ENCODE results near the gene RBMS3.
"Not testable (repeated sequence)": the region's sequence is repeated elsewhere in the genome, so short reads cannot be mapped to it uniquely, and the experiment has no call there.

Gene RBMS3

DNA sequence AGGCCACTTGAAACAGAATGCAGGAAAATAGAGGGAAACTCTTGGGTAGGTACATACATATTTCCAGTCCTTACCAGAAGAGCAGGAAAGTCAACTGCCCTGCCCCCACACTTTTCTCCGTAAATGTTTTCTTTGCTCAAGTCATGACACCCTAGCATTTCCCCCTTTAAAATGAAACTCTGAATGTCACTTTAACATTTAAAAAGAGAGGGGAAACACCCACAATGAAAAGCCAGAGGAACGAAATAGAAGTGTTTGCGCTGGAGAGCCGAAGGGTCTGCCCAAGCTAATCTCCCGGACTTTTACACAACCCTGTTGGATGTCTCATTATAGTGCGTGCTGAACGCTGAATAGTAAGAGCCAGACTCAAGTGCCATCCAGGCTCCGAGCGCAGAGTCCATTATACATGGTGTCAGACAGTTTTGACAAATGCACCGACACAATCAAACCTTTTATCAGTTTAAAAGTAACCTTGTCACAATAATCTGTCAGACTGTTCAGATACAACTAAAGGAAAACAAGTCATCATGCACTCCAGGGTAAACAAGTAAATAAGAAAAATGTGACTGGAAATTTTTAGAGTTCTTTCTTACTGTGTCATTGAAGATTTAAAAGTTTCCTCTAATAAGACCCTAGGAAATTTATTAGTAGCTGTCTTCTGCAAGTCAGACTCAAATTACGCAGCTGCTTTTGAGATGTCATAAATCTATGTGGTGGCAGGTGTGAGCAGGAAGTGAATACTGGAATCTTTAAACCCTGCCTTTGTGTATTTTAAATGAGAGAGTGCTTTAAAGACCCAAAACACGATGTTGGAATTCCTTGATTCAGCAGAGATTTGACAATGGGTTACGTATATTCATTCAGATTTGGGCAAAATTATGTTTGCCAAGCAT, 159.8 kb downstream of the RBMS3 start:
- no peak for DNase-seq

DNA sequence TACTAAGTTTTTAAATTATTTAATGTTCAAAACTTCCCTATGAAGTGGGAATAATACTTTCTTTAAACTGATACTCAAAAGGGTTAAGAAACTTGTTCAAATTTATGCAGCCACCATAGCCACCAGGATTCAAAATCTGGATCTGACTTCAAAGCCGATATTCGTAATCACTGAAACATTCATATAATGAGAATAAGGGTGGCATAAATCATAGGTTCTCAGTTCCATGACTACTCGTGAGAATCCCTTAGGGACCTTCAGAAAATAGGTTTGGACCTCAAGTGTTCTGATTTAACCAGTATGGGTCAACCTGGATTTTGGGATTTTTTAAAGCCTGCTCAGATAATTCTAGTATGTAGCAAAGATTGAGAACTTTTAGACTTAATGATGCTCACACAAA, 160.6 kb downstream of the RBMS3 start:
- no peak for DNase-seq

DNA sequence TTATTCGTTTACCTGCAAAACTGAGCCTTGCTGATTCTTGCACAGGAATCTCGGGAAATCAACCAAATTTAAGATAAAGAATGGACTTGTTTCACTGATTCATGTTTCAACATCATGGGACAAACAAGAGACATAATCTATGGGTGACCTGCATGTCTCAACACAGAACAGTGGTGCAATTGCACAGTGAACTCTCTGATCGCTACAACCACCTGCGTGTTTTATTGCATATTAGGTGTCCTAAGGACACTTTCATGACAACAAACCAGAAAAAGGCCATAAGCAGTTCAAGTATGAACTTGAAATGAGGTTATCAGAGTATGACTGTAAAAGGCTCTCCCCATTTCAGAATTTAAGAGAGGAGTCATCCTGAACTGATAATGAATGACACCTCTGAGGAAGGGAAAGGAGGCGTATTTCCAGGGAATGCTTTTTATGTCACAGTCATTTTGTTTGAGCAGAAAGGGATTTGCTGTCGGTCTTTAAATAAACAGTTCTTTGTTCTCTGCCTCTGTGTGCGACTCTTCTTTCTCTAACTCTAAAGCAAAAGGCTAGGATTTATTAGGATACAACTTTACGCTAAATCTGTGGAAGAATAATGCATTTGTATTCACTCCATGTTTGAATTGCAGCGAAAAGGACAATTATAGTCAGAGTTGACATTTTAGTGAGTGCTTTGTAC, 167.2 kb downstream of the RBMS3 start:
- no peak for DNase-seq

DNA sequence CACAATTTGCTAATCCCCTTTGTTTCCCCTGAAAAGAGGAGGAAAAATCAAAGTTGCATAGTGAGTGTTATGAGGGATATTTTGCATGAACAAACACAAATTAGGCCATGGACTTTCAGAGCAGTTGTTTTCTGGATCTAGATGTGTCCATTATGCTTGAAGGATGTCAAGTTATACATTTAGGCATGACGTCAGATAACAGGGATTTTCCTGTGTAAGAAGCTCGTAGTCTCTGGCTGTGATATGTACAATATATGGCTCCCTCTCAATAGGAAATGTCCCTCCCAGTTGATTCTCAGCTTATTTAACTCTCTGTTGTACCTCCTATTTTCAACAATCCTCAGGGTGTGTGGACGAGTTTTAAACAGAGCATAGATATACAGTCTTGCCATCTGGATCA, 171.0 kb downstream of the RBMS3 start:
- DNase-seq: no peak

DNA sequence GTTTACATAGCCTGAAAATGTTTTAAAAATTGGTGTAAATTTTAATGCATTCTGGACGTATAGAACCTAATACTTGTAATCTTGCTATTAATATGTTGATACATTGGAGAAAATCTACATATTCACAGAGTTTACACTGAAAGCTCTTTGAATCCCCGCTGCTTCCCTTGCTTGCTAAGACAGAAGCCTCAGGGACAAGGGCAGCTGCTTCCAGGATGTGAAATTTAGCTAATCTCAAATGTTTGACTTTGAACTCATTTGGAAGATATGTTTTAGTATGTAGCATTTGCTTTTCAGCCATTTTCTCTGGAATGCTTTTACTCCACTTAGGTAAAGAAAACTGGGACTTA, 172.0 kb downstream of the RBMS3 start:
- DNase-seq: no peak

DNA sequence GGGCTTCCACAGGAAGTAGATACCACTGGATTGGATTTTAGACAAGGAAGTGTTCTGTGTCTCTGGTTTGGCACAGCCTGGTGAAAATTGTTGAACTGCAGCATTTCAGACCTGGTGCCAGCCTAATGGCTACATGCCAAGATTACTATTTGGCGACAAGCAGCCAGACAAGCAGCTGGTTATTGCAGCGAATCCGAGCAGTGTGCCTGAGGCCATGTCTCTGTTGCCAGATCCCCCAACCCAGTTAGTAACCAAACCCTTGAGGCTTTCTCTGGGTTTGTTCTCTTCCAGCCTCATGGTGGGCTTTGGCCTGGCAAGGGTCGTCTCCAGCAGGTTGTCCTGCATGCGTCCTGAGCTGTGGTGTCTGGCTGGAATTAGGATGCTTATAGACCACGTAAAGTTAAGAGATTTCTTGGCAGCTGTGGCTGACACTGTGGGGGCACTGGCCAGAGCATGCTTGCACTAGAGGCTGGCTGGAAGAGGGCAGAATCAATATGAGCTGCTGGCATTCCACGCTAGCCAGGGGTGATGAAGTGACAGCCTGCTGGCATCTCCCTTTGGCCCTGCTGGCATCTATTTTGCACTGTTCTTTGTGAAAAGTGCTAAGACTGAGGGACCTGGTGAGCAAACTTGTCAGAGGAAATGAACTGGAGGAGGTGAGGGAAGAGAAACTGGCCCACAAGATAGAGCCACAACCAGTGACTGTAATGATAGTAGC, 172.6 kb downstream of the RBMS3 start:
- DNase-seq: no peak

DNA sequence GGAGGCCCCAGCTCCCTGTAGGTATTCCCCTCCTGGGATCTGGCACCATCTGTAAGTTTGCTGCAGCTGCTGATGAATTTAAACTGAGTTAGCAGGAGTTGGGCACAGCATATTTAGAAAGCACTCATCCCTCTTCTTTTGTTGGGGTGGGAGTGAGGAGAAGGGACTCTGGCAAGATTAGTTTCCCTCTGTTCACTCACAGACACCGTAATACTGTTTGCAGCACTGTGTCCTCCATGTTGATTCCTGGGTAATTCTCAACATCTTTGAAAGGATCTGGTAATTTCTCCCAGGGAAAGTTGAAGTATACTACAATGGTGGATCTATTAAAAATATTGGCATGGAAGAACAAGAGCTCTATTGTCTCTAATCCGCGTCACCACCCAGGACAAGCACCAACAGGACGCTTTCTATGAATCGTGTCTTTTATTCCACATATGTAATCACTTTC, 173.3 kb downstream of the RBMS3 start:
- DNase-seq: no peak

DNA sequence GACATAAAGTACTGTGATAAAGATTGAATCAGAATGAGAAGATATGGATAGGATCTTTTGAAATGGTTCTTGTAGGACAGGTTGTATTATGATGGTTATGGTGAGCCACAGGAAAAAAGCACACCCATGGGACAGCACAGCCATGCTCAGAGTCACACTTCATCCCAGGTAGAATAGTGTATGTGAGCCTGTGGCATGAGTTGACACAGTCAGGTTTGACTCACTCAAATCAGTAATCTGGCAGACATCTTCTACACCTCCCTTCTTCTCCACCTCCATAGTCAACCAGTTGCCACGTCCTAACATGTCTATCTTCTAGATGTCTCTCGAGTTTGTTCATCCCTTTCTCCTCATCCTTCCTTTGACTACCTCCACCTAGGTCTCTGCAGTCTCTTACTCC, 176.0 kb downstream of the RBMS3 start:
- DNase-seq: no peak

DNA sequence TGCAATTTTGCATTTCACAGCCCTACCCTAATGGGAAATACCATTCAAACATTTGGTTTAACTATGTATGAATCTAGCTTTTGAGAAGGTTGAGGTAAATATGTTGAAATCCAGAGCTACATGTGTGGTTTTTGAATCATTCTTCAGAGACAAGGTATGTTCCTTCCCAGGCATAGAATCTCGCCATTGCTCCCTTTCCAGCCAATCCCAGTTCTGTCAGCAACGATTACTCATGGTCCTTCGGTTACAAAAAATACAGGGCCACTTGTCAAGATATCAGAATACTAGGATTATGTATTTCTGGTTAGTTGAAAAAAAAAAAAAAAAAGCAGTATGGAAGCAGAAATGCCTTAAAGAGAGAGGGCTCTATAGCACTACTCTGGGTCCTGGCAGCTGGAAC, 182.4 kb downstream of the RBMS3 start:
- DNase-seq: no peak

DNA sequence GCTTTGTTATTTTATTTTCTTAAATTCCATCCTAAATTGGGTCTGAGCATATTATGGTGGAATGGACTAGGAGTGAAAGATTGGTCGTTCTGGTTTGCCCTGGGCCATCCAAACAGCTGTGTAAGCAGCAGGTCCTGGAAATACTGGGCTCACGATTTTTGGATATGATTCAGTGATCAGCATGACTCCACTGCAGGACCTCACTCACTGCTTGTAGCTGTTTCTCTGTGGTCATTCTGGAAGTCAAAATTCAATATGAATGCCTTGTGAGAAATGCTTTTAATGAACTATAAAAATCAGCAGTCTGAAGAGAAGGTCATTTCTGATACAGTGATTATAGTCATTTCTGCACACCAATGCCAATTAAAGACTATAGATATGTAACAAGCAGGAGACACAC, 185.0 kb downstream of the RBMS3 start:
- DNase-seq: peak; percentile 18

DNA sequence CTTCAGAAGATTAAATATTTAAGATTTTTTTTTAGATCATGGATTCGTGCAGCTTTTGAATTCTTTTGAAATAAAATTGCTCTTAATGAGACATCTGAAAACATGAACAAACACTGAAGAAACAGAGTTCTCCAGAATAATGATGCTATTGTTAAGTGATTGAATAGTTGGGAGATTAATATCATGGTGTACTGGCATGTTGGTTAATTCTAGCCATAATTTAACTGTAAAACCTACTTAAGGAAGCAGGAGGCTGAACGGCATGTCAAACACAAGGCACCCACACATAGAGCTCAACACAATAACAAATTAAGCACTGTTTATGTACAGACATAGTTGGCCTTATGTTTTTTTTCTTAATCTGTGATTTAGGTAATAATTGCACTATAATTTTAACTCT, 185.6 kb downstream of the RBMS3 start:
- no peak for DNase-seq

DNA sequence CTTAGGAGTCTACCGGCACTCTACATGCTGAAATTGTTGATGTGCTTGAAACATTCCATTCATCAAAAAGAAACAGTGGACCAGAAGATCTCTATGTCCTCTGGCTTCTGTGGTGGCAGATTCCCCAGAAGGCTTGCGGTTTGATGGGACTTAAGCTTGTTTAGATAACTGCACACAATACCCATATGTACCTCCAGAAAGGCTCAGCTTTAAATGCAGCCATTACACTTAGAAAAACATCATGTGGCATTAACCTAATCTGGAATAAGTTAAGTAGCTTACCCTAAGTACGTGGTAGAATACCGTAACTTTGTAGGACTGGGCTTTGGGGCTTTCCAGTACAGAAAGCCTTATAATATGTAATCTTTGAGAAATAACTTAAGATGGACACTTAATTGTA, 187.3 kb downstream of the RBMS3 start:
- DNase-seq: no peak

DNA sequence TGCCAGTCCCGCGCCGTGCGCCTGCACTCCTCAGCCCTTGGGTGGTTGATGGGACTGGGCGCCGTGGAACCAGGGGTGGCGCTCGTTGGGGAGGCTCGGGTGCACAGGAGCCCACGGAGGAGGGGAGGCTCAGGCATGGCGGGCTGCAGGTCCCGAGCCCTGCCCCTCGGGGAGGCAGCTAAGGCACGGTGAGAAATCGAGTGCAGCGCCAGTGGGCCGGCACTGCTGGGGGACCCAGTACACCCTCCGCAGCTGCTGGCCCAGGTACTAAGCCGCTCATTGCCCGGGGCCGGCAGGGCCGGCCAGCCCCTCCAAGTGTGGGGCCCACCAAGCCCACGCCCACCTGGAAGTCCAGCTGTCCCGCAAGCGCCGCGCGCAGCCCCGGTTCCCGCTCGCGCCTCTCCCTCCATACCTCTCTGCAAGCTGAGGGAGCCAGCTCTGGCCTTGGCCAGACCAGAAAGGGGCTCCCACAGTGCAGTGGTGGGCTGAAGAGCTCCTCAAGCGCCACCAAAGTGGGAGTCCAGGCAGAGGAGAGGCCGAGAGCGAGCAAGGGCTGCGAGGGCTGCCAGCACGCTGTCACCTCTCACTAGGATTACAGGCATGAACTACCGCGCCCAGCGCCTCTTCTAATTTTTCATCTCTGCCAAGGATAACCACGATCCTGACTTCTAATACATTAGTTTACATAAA, 192.8 kb downstream of the RBMS3 start:
- DNase-seq: not testable (repeated sequence)

DNA sequence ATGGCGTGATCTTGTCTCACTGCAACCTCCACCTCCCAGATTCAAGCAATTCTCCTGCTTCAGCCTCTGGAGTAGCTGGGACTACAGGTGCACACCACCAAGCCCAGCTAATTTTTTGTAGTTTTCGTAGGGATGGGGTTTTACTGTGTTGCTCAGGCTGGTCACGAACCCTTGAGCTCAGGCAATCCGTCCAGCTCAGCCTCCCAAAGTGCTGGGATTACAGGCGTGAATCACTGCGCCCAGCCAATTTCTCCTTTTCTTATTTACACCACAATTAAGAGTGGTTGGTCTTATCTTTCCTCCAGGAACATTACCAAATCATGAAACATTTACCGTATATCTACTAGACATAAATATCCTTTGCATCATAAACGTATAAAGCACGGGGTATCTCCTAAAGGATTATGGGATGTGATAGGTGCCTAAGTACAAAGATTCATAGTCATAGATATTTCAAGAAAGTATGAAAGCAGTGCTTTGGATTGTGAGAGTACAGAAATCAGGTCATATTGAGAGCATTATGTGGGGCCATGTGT, 194.5 kb downstream of the RBMS3 start:
- DNase-seq: no peak

DNA sequence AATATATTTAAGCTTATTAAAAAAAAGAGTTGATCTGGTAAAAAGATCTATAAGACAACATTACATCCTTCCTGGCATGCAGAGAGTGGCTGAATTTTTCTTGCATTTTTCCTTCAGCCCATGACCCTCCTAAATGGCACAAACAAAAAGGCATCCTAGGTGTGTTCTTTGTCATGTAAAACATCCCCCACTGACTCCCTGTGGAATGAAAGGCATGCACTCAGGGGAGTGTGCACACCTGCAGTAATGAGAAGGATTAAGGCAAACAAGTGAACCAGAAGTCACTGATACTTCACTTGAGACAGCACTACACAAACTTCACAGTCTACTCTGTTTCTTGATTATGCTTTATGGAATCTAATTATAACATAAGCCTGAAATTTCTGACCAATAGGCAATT, 195.0 kb downstream of the RBMS3 start:
- DNase-seq: no peak

DNA sequence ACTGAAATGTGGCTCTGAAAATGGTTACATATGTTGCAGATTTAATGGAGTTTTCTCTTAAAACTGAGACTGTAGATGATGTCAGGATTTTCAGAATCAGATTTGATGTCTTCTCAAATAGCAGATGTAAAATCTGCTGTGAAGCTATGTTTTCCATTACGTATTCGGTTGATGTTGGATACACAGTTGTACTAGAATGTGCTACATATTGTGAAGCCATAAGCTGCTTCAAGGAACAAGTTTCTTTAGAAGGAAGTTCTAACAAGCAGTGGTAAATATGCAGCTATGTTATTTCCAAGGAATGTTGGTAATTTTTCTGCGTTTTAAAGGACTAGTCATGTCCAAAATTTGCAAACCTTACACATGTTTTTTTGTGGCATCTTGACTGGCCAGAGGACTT, 197.7 kb downstream of the RBMS3 start:
- no peak for DNase-seq

DNA sequence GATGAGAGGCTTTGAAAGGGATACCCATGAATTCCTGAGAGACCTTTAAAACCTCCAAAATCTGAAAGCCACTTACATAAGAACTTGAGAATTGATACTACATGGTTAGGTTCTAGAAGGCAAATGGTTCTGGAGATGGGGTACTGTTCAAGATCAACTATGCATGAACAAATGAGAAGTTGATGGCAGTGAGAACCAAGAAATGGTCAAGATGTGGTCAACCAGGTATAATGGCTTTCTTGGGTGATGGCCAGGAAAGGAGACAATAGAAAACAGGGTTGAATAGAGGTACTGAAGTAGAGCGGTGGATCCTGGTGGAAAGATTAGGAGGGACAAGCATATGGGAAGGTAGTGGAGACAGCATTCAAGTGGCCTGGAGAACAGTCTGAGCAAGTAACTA, 200.4 kb downstream of the RBMS3 start:
- DNase-seq: no peak

DNA sequence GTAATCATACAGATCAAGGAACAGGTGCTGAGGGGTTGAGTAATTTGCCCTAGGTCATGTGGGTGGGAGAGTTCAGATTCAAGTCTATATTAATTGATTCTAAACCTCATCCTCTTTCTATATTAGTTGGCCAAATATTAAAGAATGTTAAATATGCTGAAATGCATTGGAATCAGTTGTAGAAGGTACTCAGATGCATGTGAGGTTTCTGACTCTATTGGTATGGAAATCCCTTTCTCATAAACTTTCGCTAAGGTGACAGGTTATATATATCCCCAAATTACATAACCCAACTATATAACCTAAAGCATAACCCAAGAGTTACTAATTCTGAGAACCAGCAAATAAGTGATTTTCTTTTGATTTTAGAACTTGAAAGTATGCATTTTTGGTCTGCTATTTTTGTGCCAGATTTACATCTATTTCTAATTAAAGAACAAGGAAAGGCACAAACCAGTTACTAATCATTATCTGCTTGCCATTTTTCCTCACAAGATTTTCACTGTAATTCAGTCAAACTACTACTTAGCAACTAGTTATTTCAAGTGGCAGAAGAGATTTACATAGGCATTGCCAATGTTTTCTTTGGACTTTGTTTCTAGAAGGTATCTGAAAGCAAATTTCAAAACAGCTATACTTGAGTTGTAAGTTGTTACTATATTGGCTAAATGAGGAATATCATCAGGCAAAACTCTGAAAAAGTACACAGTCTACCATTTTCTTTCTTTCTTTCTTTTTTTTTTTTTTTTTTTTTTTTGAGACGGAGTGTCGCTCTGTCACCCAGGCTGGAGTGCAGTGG, 201.3 kb downstream of the RBMS3 start:
- DNase-seq: no peak

DNA sequence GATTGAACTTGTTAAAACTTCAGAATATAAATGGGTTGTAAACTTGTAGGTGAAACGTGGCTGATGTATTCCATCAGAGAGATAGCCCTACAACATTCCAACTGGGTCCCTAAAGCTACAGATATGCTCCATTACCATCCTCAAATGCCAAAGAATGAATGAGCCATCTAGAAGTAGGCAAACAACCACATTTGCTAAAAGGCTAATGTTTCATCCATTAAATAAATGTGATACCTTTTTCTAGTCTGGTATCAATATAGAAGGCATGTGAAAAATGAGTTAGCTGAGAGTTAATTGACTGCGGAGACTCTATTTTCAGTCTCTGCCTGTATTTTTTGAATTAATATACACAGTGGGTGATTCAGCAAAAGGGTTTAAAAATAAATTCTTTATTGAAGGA, 203.8 kb downstream of the RBMS3 start:
- DNase-seq: no peak

DNA sequence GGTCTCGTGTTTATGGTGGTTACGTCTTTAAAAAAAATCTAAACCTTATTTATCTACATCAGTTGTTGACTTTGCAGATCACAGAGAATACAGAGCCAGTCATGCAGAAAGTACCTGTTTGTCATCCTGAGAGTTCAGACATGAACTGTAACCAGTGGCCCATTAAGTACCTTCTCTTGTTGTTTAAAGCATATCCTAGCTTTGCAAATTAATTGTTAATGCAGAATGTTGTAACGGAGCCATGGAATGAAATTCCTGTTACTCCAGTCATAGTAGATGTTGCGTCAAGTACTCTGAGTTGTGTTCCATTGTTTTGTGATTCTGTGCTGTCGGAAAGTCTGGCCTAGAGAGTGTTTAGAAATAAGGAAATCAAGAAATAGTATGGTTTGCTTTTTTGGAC, 205.2 kb downstream of the RBMS3 start:
- peak; percentile 59 for DNase-seq

DNA sequence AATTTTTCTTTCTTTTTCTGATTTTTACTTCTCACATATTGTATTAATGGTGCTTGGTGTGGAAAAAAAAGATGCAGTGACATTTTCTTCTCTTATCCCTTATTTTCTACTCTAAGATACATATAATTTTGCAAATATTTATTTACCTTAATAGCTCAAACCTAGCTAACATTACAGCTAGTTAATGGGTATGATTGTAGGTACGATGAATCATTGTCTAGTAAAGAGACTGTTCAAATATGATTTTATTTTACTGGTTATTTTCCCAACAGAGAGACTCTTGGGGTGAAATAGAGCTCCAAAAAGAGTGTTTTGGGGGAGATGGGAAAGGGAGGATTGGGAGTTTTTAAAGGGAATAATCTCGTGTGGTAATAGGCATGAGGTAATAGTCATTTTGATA, 206.0 kb downstream of the RBMS3 start:
- no peak for DNase-seq

DNA sequence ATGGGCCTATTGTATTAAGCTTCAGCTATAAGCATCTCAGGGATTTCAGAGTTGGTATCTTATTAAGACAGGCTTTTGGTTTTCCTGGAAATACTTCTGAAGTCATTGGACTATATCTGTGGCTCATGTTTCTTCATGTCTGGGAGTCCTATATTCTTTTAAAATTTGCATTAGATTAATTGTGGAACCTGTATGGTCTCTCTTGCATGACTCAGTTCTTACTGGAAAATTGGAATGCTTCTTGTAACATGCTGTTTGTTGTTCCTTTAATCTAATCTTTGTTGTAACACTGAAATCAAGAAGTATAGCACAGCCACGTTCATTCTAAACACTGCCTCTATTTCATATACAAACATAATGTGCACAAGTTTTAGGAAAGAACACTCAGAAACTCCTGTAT, 208.1 kb downstream of the RBMS3 start:
- no peak for DNase-seq
